Skeletal muscle cell (primary cell): ENCODE data around the gene KIAA1671.

Experiments used
- DNase-seq: peaks from one replicate; pipeline ENCODE4 v3.0.0-alpha.2; 2010; ENCODE audit warnings: low read depth
- H3K4me3 ChIP-seq: 2 replicates; pipeline ENCODE4 v1.5.1; 2011; ENCODE audit warnings: low read depth, mild to moderate bottlenecking, control low read depth, low read length, moderate library complexity

KIAA1671 gene

DNA sequence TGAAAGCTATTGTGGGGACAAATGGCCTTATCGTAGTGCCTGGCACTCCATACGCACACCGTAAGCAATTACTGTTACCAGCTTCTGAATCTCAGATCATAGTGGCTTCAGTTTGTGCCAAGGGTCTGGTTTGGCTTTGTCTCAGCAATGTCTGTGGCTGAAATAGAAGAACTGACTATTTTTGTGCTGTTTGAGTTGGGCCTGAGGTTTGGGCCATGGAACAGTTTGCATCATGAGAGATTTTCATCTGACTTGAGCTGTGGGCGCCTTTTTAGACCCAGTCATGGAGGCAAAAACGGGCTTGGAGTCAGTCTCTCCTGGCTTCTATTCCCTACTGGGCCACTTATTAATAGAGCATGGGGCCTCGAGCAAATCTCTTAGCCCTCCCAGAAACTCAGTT, 126.1 kb downstream of the KIAA1671 start:
- DNase-seq = no peak
- no peak overlapping the region for H3K4me3 ChIP-seq

DNA sequence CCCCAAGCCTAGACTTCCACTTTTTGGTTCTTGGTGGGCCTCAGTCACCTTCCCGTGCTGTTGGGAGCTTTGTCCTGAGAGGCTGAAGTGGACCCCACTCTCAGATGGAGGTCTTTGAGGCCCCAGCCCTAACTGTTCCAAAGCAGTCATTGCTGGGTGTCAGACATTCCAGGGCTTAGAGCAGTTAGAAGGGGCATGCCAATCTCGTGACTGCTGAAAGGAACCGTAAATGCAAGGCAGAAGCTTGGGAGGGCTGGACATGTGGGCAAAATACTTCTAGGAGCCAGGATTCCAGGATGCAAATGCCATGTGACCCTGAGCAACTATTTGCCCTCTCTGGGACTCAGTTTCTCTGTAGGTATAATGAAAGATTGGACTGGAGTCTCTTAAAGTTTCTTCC, 128.3 kb downstream of the KIAA1671 start:
- no peak for DNase-seq
- H3K4me3 ChIP-seq = no peak overlapping the region

- H3K4me3 ChIP-seq = no peak overlapping the region
- no peak for DNase-seq
Observed at GRCh38 chr22:25081409-25081824, 128.9 kb downstream of the KIAA1671 start.

GRCh38 chr22:25082096-25082495, 129.6 kb downstream of the KIAA1671 start:
- DNase-seq = no peak
- no peak overlapping the region for H3K4me3 ChIP-seq

DNA sequence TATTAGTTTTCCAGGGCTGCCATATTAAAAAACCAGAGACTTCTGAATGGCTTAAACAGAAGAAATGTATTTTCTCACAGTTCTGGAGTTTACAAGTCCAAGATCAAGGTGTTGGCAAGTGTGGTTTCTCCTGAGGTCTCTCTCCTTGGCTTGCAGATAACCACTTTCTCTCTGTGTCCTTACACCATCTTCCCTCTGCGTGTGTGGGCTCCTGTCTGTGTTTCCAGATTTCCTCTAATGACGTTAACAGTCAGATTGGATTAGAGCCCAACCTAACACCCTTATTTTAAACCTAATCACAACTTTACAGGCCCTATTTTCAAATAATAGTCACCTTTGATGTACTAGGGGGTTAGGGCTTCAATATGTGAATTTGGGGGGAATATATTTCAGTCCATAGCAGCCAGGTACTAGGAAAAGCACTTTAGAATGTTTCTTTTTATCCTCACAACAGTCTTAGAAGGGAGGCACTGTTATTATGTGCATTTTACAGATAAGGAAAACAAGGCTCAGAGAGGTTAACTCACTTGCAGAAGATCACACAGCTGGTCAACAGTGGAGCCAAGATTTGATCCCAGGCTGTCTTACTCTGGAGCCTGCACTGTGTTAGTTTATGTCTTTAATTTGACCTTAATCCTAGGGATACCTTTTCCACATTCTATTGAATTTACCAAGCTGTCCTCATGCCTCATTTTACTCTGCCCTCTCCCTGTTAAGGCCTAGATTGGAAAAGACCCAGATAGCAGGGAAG, 130.7 kb downstream of the KIAA1671 start:
- no peak overlapping the region for H3K4me3 ChIP-seq
- DNase-seq = no peak

DNA sequence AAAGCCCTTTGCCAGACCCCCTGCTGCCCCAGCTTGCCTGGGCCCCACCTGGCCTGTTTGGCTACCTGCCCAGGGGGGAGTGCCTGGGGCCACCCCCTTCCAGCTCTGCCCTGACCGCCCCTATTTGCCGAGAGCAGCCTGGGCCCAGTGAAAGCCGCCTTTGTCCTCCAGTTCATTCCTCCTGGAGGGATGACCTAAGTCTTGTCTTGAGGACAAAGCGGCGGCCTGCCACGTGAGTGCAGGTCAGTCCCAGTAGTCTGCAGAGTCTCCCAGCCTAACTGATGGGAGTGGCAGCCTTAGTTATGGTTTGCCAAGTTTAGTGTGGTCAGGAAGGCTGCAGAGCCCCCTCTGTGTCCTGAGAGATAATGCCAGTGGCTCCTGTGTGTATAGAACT, 131.3 kb downstream of the KIAA1671 start:
- DNase-seq = no peak
- no peak overlapping the region for H3K4me3 ChIP-seq

DNA sequence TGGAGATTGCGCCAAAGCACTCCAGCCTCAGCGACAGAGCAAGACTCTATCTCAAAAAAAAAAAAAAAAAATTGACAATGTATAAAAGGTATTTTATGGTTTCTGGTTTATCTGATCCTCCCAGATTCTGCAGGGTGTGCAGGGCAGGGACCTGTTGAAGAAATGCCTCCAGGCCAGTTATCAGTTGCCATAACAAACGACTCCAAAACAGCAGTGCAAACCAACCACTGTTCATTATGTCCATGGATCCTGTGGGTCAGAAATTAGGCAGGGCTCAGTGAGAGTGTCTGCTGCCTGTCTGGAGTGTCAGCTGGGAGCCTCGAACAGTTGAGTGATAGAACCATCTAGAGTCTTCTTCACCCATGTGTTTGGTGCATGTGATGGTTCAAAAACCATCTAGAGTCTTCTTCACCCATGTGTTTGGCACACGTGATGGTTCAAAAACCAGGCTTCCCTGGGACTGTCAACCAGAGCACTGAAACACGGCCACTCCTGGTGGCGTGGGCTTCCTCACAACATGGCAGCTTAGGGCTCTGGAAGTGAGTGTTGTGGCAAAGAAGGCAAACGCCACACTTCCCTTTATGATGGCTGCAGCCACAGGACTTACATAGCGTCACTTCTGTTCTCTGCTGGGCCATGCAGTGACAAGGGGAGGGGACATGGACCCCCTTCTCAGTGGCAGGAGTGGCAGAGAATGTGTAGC, 132.0 kb downstream of the KIAA1671 start:
- DNase-seq = no peak
- no peak overlapping the region for H3K4me3 ChIP-seq

DNA sequence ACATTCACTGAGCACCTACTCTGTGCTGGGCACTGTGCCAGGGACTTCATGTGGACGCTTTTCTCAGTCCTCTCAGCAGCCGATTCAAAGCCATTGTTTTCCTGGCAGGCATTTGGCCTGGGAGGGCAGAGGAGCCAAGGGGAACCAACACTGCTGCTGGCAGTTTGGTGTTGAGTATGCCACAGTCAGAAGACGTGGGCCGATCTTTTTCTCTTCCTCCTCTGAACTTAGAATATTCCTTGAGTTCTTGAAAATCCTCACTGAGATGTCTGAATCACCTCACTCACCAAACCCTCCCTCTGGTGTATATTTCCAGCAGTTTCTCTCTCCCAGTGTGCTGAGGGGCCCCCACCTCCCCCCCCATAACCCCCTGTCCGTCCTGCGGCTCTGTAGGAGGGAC, 132.6 kb downstream of the KIAA1671 start:
- no peak for DNase-seq

DNA sequence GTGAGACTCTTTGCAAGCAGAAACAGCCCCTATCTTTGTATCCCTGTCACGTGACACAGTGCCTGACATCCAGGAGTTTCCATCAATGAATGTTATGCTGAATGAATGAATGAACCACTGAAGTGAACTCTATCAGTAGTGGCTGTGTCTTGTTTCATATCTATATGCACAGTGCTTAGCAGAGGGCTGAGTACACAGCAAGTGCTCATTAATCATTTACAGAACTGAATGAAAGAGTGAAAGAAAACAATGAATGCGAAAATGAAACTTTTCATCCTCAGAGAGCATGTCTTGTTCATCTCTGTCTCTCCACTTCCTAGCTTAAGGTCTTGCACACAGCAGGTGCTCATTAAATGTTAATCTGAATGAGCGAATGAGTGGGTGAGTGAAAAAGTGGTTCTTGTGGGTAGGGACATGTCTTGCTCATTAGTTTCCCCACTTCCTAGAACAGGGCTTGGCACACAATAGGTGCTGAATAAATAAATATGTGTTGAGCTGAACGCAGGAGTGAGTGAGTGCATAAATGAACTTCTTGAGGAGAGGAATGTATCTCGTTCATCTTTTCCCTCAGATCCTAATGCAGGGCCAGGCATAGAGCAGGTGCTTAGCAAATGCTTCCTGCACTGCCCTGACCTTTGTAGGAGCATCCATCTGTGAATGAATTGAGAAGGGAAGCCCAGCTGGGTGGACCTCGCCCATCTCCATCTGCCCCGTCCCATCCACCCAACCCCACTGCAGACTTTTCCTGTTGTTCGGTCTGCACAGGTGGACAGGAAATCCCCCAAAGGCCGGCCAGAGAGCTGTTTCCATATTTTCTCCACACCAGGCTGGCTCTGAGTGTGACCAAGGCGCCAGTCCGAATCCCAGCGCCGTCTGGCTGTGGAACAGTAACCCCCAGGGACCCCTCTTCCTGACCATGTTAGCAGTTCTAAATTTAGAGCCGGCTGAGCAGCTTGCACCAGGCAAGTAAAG, 133.7 kb downstream of the KIAA1671 start:
- H3K4me3 ChIP-seq = no peak overlapping the region
- DNase-seq = no peak

More for the DNA sequence above, 132.6 kb downstream of the KIAA1671 start:
- no peak overlapping the region for H3K4me3 ChIP-seq

- no peak overlapping the region for H3K4me3 ChIP-seq
- no peak for DNase-seq
Observed at GRCh38 chr22:25086902-25087282, 134.4 kb downstream of the KIAA1671 start.

- no peak overlapping the region for H3K4me3 ChIP-seq
- no peak for DNase-seq
Observed at GRCh38 chr22:25090225-25090890, 137.8 kb downstream of the KIAA1671 start.

DNA sequence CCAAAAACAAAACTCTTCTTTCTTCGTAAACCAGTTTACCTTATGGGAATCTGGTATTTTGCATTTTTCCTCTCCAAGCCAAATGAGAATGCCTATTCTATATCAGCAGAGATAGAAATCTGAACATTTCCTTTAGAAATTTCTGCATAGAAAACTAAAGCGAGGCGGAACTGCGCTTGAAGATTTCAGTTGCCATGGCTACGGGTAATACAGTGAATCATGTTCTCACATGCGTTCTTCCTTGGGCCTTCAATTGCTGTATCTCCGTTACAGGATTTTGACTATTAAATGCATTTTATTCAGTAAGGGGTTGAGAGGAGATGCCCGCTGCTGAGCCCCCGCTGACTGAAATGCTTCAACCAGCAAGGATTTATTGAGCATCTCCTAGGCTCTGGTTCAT, 138.9 kb downstream of the KIAA1671 start:
- DNase-seq = no peak

DNA sequence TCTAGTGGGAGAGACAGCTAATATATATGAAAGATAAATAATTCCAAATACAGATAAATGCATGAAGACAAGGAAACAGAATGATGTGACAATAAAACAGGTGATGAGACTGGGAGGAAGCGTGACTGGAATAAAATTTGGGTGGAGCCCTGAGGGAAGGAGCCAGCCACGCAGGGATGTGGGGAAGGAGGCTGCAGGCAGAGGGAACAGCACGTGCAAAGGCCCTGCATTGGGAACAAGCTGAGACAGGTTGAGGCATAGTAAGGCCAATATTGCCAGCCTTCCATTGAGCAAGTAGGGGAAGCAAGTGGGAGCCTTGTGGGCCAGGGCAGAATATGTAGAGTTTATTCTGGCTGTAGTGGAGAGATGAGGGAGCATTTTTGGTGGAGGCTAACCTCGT, 139.6 kb downstream of the KIAA1671 start:
- no peak overlapping the region for H3K4me3 ChIP-seq
- DNase-seq = no peak

More for the DNA sequence above, 138.9 kb downstream of the KIAA1671 start:
- H3K4me3 ChIP-seq = no peak overlapping the region

- H3K4me3 ChIP-seq = no peak overlapping the region
- no peak for DNase-seq
Observed at GRCh38 chr22:25094579-25094978, 142.1 kb downstream of the KIAA1671 start.

DNA sequence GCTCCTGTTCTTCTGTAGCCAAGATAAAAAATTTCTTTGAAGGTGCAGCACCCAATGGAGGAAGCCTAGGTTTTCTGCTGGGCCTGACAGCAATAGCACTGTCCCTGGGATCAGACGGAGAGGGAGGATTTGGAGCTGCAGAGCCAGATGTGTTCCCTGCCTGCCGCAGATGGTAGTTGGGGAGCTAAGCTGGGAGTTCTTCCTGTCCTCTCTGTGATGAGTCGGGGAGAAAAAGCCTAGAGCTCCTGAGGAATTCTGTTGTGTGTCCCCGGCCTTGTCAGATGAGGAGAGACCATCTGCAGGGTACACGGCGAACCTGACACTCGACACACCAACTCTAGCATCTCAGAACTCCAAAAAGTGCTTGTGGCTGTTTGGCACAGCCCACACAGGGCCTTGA, 143.4 kb downstream of the KIAA1671 start:
- DNase-seq = no peak
- H3K4me3 ChIP-seq = no peak overlapping the region

DNA sequence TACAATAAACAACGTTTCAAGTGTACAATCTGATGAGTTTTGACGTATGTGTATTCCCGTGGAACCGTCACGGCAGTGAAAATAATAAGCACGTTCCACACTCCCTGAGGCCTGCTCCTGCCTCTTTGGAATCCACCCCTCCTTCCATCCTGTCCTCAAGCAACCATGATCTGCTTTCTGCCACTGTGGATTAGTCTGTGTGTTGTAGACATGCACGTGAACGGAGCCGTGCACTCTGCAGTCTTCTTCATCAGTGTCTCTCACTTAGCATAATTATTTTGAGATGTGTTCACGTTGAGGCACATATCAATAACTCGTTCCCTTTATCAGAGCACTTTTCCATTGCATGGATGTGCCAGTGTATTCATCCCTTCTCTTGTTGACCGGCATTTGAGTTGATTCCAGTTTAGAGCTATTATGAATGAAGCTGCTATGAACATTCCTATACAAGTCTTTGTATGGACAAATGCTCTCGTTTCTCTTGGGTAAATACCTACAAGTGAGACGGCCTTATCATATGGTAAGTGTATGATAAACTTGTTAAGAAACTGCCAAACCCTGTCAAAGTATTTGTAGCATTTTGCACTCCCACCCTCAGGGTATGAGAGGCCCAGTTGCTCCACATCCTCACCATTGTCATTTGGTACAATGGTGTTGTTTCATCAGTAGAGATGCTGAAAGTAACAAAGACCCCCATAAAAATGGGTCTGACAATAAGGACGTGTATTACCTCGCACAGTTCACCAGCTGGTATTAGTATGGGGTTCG, 144.3 kb downstream of the KIAA1671 start:
- no peak overlapping the region for H3K4me3 ChIP-seq
- DNase-seq = no peak

DNA sequence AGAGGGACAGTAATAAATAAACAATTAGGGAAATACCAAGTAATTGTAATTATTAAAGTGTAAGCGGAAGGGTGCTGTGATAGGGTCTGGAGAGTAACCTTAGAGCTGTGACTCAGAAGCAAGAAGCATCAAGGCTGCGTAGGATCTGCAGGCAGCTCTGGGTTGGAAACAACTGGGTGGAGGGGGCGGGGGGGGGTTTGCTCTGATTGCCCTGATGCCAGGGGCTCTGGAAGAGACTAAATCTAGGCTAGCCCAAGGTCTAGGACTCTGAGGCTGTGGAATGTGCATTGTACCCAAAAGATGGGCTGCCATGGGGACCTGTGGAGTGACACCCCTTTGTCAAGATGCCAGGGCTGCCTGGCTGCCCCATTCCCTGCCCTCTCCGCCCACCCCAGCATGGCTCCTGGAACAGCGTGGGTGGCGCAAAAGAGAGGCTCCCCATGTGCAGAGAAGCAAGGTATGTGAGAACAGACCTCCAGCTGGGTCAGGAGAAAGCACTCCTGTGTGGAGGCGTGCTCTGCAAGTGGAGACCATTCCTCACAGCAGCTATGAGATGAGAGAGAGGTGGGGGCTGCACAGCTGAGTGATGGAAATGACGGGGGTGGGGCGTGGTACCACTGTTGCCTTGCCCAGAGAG, 146.0 kb downstream of the KIAA1671 start:
- H3K4me3 ChIP-seq = no peak overlapping the region
- DNase-seq = no peak

GRCh38 chr22:25099202-25099601, 146.7 kb downstream of the KIAA1671 start:
- H3K4me3 ChIP-seq = no peak overlapping the region
- DNase-seq = no peak
